GM23338 (cell line): ENCODE data around the gene TMA7. TPM values are rescaled to one million over a fixed set of nuclear protein-coding genes. Genes with fewer than 3 reads are reported as not detected.

Source experiments
- ATAC-seq: fragments of 200-7000 bp; cut with Tn5 transposase; 3 replicates; pipeline ENCODE4 v1.9.1; 2020
- DNase-seq: peaks from one replicate; pipeline ENCODE4 v3.0.0-alpha.2; 2015; ENCODE audit warnings: low spot score
- H2AFZ ChIP-seq: fragments of 200-600 bp; sonication (generic); 2 replicates; pipeline ENCODE4 v1.8.0; 2016; ENCODE audit warnings: antibody characterized with exemption, mild to moderate bottlenecking, moderate library complexity
- H3F3A ChIP-seq: fragments of 200-600 bp; sonication (generic); replicated peaks from 2 replicates; pipeline ENCODE4 v1.8.0; 2017; ENCODE audit warnings: antibody characterized with exemption, mixed run types, low read depth
- H3K27ac ChIP-seq: fragments of 200-600 bp; sonication (generic); 2 replicates; pipeline ENCODE4 v1.6.1; 2016; ENCODE audit warnings: low read depth
- H3K27me3 ChIP-seq: fragments of 200-600 bp; sonication (generic); 2 replicates; pipeline ENCODE4 v1.8.0; 2016; ENCODE audit warnings: mild to moderate bottlenecking, mixed run types, moderate library complexity; ENCODE audit not compliant: insufficient read depth
- H3K36me3 ChIP-seq: fragments of 200-600 bp; sonication (generic); 2 replicates; pipeline ENCODE4 v1.8.0; 2016; ENCODE audit warnings: mild to moderate bottlenecking; ENCODE audit not compliant: insufficient read depth
- H3K4me1 ChIP-seq: fragments of 200-600 bp; sonication (generic); 2 replicates; pipeline ENCODE4 v1.8.0; 2016; ENCODE audit warnings: mild to moderate bottlenecking, moderate library complexity; ENCODE audit not compliant: insufficient read depth
- H3K4me2 ChIP-seq: fragments of 200-600 bp; sonication (generic); 2 replicates; pipeline ENCODE4 v1.7.1; 2017; ENCODE audit warnings: mixed run types
- H3K4me3 ChIP-seq: fragments of 200-600 bp; sonication (generic); 2 replicates; pipeline ENCODE4 v1.6.1; 2016; ENCODE audit warnings: mixed run types
- H3K79me2 ChIP-seq: fragments of 200-600 bp; sonication (generic); replicated peaks from 2 replicates; pipeline ENCODE4 v1.8.0; 2017; ENCODE audit warnings: mild to moderate bottlenecking; ENCODE audit not compliant: insufficient read depth
- H3K9me2 ChIP-seq: fragments of 200-600 bp; sonication (generic); 2 replicates; pipeline ENCODE4 v1.8.0; 2017; ENCODE audit not compliant: insufficient read depth
- H4K20me1 ChIP-seq: fragments of 200-600 bp; sonication (generic); replicated peaks from 2 replicates; pipeline ENCODE4 v1.8.0; 2017; ENCODE audit warnings: mild to moderate bottlenecking; ENCODE audit not compliant: insufficient read depth
- H3K27ac Mint-ChIP-seq: 2 replicates; pipeline ENCODE4 v1.8.0; 2020; ENCODE audit warnings: inconsistent platforms, mild to moderate bottlenecking, moderate library complexity, mixed read lengths
- H3K27me3 Mint-ChIP-seq: 3 replicates; pipeline ENCODE4 v1.8.0; 2022; ENCODE audit warnings: low read depth, mild to moderate bottlenecking, moderate library complexity, mixed read lengths, inconsistent platforms; ENCODE audit not compliant: insufficient read depth, poor library complexity
- H3K36me3 Mint-ChIP-seq: 3 replicates; pipeline ENCODE4 v1.8.0; 2021; ENCODE audit warnings: low read depth, mild to moderate bottlenecking, inconsistent platforms, moderate library complexity, mixed read lengths
- H3K4me1 Mint-ChIP-seq: 3 replicates; pipeline ENCODE4 v1.8.0; 2020; ENCODE audit warnings: mild to moderate bottlenecking, inconsistent platforms, mixed read lengths
- H3K4me3 Mint-ChIP-seq: 3 replicates; pipeline ENCODE4 v1.8.0; 2021; ENCODE audit warnings: moderate library complexity, mild to moderate bottlenecking, inconsistent platforms, mixed read lengths
- H3K9me3 Mint-ChIP-seq: 3 replicates; pipeline ENCODE4 v1.8.0; 2020; ENCODE audit warnings: moderate library complexity, mild to moderate bottlenecking, inconsistent platforms, mixed read lengths
- CREB1 ChIP-seq: fragments of 250-450 bp; sonication (Bioruptor Pico); IDR thresholded peaks from 2 replicates; pipeline ENCODE4 v1.5.0; 2020; ENCODE audit warnings: low read depth, mild to moderate bottlenecking, moderate library complexity
- ETS1 ChIP-seq: IDR thresholded peaks from 2 replicates; pipeline ENCODE4 v1.6.1; 2016; ENCODE audit warnings: antibody characterized with exemption
- EZH2 ChIP-seq: fragments of 200-600 bp; sonication (generic); IDR thresholded peaks from one replicate; pipeline ENCODE4 v1.8.0; 2017; ENCODE audit warnings: antibody characterized with exemption, mild to moderate bottlenecking, low read depth; ENCODE audit not compliant: unreplicated experiment
- EZH2phosphoT487 ChIP-seq: fragments of 200-600 bp; sonication (generic); IDR thresholded peaks from one replicate; pipeline ENCODE4 v1.8.1; 2018; ENCODE audit warnings: antibody characterized with exemption; ENCODE audit not compliant: unreplicated experiment
- JUNB ChIP-seq: IDR thresholded peaks from one replicate; pipeline ENCODE4 v1.6.1; 2016; ENCODE audit warnings: antibody characterized with exemption; ENCODE audit not compliant: unreplicated experiment
- NANOG ChIP-seq: IDR thresholded peaks from 2 replicates; pipeline ENCODE4 v1.6.1; 2016; ENCODE audit warnings: antibody characterized with exemption, borderline replicate concordance
- POLR2AphosphoS5 ChIP-seq: IDR thresholded peaks from 2 replicates; pipeline ENCODE4 v1.6.1; 2016; ENCODE audit warnings: antibody characterized with exemption, low read depth
- REST ChIP-seq: IDR thresholded peaks from one replicate; pipeline ENCODE4 v1.6.1; 2018; ENCODE audit warnings: antibody characterized with exemption; ENCODE audit not compliant: unreplicated experiment
- STAT1 ChIP-seq: IDR thresholded peaks from one replicate; pipeline ENCODE4 v1.6.1; 2016; ENCODE audit warnings: antibody characterized with exemption; ENCODE audit not compliant: unreplicated experiment
- ZNF114 ChIP-seq: fragments of 250-450 bp; sonication (Bioruptor Pico); IDR thresholded peaks from 2 replicates; pipeline ENCODE4 v1.5.0; 2020; ENCODE audit warnings: mild to moderate bottlenecking, moderate library complexity
- ZNF331 ChIP-seq: fragments of 250-450 bp; sonication (Bioruptor Pico); IDR thresholded peaks from 2 replicates; pipeline ENCODE4 v1.5.0; 2020; ENCODE audit warnings: low read depth, mild to moderate bottlenecking, moderate library complexity
- ZNF462 ChIP-seq: fragments of 250-450 bp; sonication (Bioruptor Pico); IDR thresholded peaks from 2 replicates; pipeline ENCODE4 v1.5.0; 2020; ENCODE audit warnings: mild to moderate bottlenecking, moderate library complexity
- polyA plus RNA-seq: library from polyadenylated mRNA; unstranded; fragments of >200 nt; fragmentation: Nextera tagmentation; extraction: Ambion mirVana; gene quantifications from 2 replicates; pipeline ENCODE4 v1.2.1, GENCODE V29; 2016
- total RNA-seq: library from RNA; depleted of rRNA; stranded (reverse); fragments of >200 nt; shearing (Covaris generic); gene quantifications from 2 replicates; pipeline ENCODE4 v1.2.3, GENCODE V29; 2014

TMA7 gene
- total and polyA plus RNA-seq, 2 experiments from 2014 or later: 419 to 2,089 TPM

GRCh38 chr3:48465237-48465530 lies 25.1 kb downstream of the TMA7 start (continued):
- TF ChIP-seq ZNF462 (CRISPR knock-in tag): no peak

- H3K4me1 Mint-ChIP-seq: peaks cover 28% of the 10 kb centered on the region
- H3K27me3 Mint-ChIP-seq: peaks cover 12% of the 10 kb centered on the region
- no peaks in the 10 kb centered on the region for H3K27me3 ChIP-seq
- no peaks in the 10 kb centered on the region for H3K9me2 ChIP-seq
- H3K27ac ChIP-seq: peak overlapping the region; percentile 96
- H3F3A ChIP-seq: peaks cover 8% of the 10 kb centered on the region; the same call in 1 of the 2 replicates
- H4K20me1 ChIP-seq: no peaks in the 10 kb centered on the region; the same call in 1 of the 2 replicates
- H3K4me1 ChIP-seq: no peaks in the 10 kb centered on the region
- peaks cover 15% of the 10 kb centered on the region; the same call in 1 of the 2 replicates for H3K36me3 ChIP-seq
- no peak overlapping the region for H2AFZ ChIP-seq
- DNase-seq (peak; percentile 99), ATAC-seq (peak; percentile 91)
- H3K4me3 ChIP-seq: no peak overlapping the region
- H3K27ac Mint-ChIP-seq: peak overlapping the region; percentile 99
- peak overlapping the region; percentile 52 for H3K4me3 Mint-ChIP-seq
- no peaks in the 10 kb centered on the region for H3K9me3 Mint-ChIP-seq
- peaks cover 45% of the 10 kb centered on the region for H3K36me3 Mint-ChIP-seq
- H3K79me2 ChIP-seq: peaks cover 5% of the 10 kb centered on the region
- peak overlapping the region; percentile 56; the same call in 1 of the 2 replicates for H3K4me2 ChIP-seq
- no peak for TF ChIP-seq ZNF331 (CRISPR knock-in tag)
- no peak for TF ChIP-seq ZNF114 (CRISPR knock-in tag)
- TF ChIP-seq EZH2: no peak
- TF ChIP-seq POLR2AphosphoS5: peak; percentile 62
- no peak for TF ChIP-seq CREB1 (CRISPR knock-in tag)
- no peak for TF ChIP-seq NANOG
- TF ChIP-seq REST: no peak
- TF ChIP-seq ETS1: 0 out of 2 replicates have a peak, but pooled peaks have one; percentile 24
- no peak for TF ChIP-seq EZH2phosphoT487
- no peak for TF ChIP-seq JUNB
- TF ChIP-seq STAT1: no peak
Measured at GRCh38 chr3:48465531-48466378, 25.7 kb downstream of the TMA7 start.
